HepG2 (cell line): ENCODE measurements around the gene EPHB4. TPM values are rescaled to one million over a fixed set of nuclear protein-coding genes. Genes with fewer than 3 reads are reported as not detected.
A peak's percentile ranks its signal among the peaks of the same experiment; 100 is the strongest.

Source experiments
- CEBPB ChIP-seq: IDR thresholded peaks from 2 replicates; pipeline ENCODE4 v1.6.1; 2011; ENCODE audit warnings: low read depth, low read length, improper control_type of control experiment, borderline replicate concordance
- EED ChIP-seq: sonication (generic); formaldehyde crosslinking; IDR thresholded peaks from 2 replicates; pipeline ENCODE4 v1.5.0; 2020; ENCODE audit warnings: mild to moderate bottlenecking, missing genetic modification reagents
- KDM4B ChIP-seq: sonication (generic); formaldehyde crosslinking; IDR thresholded peaks from 2 replicates; pipeline ENCODE4 v1.4.0; 2020; ENCODE audit warnings: missing genetic modification reagents
- KLF13 ChIP-seq: sonication (generic); formaldehyde crosslinking; IDR thresholded peaks from 2 replicates; pipeline ENCODE4 v1.4.0; 2020; ENCODE audit warnings: mild to moderate bottlenecking, missing genetic modification reagents
- SALL2 ChIP-seq: sonication (generic); formaldehyde crosslinking; IDR thresholded peaks from 2 replicates; pipeline ENCODE4 v1.8.1; 2023; ENCODE audit warnings: mild to moderate bottlenecking, missing genetic modification reagents, inconsistent platforms
- YY1 ChIP-seq: IDR thresholded peaks from 2 replicates; pipeline ENCODE4 v1.6.1; 2011; ENCODE audit warnings: low read length, low read depth, moderate library complexity, mild to moderate bottlenecking; ENCODE audit not compliant: insufficient read depth, insufficient replicate concordance
- ZMYM2 ChIP-seq: sonication (generic); formaldehyde crosslinking; IDR thresholded peaks from 2 replicates; pipeline ENCODE4 v1.8.0; 2022; ENCODE audit warnings: mild to moderate bottlenecking, missing genetic modification reagents
- ZNF543 ChIP-seq: sonication (generic); formaldehyde crosslinking; IDR thresholded peaks from 2 replicates; pipeline ENCODE4 v1.4.0; 2020; ENCODE audit warnings: mild to moderate bottlenecking, missing genetic modification reagents
- ZNF567 ChIP-seq: sonication (generic); formaldehyde crosslinking; IDR thresholded peaks from 2 replicates; pipeline ENCODE4 v1.8.1; 2023; ENCODE audit warnings: mild to moderate bottlenecking, missing genetic modification reagents, borderline replicate concordance
- polyA plus RNA-seq, 8 experiments: library from polyadenylated mRNA; depleted of rRNA in 3 of 8; stranded (reverse) in 7 of 8; unstranded in 1 of 8; fragments of >200 nt; fragmentation: Illumina TruSeq in 4 of 8; extraction: Trizol in 4 of 8; gene quantifications; 2 replicates each; pipeline versions ENCODE4 v1.2.1 to v1.2.3, GENCODE V29; 2011 to 2016; ENCODE audit warnings: low read depth in 4 of 8, missing spikeins in 1 of 8, mixed read lengths in 1 of 8; ENCODE audit not compliant: insufficient read depth in 1 of 8
- total RNA-seq, 5 experiments: library from RNA; depleted of rRNA; stranded (reverse); fragments of >200 nt; fragmentation: Illumina TruSeq; extraction: Trizol; gene quantifications; 2 replicates each; pipeline ENCODE4 v1.2.3, GENCODE V29; 2016; ENCODE audit warnings: low read depth in 1 of 5
- TF ChIP-seq, protein P1 (sequence below): sonication (generic); formaldehyde crosslinking; IDR thresholded peaks from 2 replicates; pipeline ENCODE4 v1.4.0; 2020; ENCODE audit warnings: mild to moderate bottlenecking, missing genetic modification reagents
- TF ChIP-seq, protein P2 (sequence below): IDR thresholded peaks from 2 replicates; pipeline ENCODE4 v1.6.1; 2018; ENCODE audit warnings: missing genetic modification reagents
- TF ChIP-seq, protein P3 (sequence below): sonication (generic); formaldehyde crosslinking; IDR thresholded peaks from 2 replicates; pipeline ENCODE4 v1.5.1; 2020; ENCODE audit warnings: missing genetic modification reagents, mild to moderate bottlenecking, borderline replicate concordance
- TF ChIP-seq, protein P4 (sequence below): sonication (generic); formaldehyde crosslinking; IDR thresholded peaks from 2 replicates; pipeline ENCODE4 v1.4.0; 2020; ENCODE audit warnings: missing genetic modification reagents, borderline replicate concordance

The EPHB4 gene
- total and polyA plus RNA-seq, 2 of the 13 experiments (the other 11 are each of a cell fraction or from before 2014, with no cell fraction given), result 61.4 to 69.6 TPM

DNA sequence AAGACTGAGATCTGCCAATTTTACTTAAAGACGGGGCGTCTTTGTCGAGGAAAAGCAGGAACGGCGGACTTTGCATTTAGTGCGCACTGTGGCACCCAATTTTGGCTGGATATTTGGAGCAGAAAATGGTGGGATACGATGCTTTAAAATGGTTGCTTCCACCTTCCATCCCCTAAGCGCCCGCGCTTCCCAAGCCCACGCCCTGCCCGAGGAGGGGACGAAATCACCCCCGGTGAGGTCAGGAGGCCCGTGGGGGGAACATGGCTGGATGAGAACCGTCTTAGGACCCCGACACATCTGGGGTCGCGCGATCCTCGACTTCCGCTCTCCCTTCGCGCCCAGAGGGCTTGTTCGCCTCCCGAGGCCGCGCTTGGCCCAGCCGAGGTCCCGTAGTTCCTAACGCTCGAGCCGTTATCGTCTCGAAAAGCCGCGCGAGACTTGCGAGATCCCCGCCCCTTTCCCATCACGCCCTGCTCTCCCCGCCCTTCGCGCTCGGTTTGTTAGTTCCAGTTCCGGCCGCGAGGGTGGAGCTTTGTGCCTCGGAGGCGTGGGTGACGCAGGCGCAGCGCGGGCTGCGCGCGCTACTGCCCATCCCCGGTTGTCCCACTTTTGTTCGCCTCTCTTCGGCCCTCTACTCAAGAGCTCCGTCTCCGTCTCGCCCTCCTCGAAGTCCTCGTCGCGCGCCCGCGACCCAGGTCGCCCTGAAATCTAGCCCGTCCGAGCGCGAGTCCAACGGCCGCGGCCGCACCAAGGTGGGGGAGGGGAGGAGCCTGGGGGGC, 47.4 kb upstream of the EPHB4 start, which contains the start of gene SRRT (continued):
- TF ChIP-seq, protein P1, sequence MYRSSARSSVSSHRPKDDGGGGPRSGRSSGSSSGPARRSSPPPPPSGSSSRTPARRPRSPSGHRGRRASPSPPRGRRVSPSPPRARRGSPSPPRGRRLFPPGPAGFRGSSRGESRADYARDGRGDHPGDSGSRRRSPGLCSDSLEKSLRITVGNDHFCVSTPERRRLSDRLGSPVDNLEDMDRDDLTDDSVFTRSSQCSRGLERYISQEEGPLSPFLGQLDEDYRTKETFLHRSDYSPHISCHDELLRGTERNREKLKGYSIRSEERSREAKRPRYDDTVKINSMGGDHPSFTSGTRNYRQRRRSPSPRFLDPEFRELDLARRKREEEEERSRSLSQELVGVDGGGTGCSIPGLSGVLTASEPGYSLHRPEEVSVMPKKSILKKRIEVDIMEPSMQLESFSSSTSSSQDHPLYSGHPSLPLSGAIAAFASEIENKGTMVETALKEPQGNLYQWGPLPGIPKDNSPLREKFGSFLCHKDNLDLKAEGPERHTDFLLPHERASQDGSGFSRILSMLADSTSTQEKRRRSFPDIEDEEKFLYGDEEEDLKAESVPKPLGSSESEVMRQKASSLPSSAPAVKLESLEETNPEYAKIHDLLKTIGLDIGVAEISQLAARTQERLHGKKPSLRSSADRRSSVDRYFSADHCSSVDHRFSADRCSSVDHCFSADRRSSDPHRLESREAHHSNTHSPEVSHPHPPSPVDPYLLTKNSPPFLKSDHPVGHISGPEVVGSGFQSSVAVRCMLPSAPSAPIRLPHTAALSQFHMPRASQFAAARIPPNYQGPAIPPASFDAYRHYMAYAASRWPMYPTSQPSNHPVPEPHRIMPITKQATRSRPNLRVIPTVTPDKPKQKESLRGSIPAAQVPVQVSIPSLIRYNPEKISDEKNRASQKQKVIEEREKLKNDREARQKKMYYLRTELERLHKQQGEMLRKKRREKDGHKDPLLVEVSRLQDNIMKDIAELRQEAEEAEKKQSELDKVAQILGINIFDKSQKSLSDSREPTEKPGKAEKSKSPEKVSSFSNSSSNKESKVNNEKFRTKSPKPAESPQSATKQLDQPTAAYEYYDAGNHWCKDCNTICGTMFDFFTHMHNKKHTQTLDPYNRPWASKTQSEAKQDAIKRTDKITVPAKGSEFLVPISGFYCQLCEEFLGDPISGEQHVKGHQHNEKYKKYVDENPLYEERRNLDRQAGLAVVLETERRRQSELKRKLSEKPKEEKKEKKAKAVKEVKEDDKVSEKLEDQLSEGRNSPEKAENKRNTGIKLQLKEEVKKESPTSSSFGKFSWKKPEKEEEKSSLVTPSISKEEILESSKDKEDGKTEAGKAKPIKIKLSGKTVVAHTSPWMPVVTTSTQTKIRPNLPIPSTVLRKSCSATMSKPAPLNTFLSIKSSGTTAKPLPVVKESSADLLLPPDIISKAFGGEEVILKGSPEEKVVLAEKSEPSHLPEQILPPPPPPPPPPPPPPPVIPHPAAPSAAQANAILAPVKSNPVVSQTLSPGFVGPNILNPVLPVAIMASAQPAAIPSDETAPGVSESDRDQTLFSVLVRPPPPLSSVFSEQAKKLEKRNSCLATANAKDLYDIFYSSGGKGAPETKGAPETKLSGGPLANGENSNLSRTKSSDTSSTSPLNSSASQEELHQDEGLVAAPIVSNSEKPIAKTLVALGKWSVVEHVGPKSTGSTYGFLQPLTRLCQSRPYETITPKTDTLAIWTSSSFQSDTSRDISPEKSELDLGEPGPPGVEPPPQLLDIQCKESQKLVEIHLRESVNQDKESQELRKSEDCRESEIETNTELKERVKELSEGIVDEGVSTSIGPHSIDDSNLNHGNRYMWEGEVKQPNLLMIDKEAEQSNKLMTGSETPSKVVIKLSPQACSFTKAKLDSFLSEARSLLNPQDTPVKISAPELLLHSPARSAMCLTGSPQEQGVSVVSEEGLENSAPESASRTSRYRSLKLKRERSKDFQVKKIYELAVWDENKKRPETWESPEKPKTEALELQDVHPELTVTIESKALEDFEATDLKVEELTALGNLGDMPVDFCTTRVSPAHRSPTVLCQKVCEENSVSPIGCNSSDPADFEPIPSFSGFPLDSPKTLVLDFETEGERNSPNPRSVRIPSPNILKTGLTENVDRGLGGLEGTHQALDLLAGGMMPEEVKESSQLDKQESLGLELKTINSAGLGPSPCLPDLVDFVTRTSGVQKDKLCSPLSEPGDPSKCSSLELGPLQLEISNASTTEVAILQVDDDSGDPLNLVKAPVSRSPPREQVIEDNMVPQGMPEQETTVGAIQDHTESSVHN (CRISPR knock-in tag), result peak; percentile 7; the same call in 1 of the 2 replicates
- TF ChIP-seq YY1 (peak; percentile 87), SALL2 (peak; percentile 77; the same call in 1 of the 2 replicates), KDM4B (CRISPR knock-in tag) (no peak), CEBPB (no peak), KLF13 (no peak), ZNF567 (no peak), EED (no peak), ZNF543 (CRISPR knock-in tag) (peak; percentile 93), ZMYM2 (CRISPR knock-in tag) (no peak)
- TF ChIP-seq, protein P2, sequence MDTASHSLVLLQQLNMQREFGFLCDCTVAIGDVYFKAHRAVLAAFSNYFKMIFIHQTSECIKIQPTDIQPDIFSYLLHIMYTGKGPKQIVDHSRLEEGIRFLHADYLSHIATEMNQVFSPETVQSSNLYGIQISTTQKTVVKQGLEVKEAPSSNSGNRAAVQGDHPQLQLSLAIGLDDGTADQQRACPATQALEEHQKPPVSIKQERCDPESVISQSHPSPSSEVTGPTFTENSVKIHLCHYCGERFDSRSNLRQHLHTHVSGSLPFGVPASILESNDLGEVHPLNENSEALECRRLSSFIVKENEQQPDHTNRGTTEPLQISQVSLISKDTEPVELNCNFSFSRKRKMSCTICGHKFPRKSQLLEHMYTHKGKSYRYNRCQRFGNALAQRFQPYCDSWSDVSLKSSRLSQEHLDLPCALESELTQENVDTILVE (CRISPR knock-in tag), result peak; percentile 97
- TF ChIP-seq, protein P3, sequence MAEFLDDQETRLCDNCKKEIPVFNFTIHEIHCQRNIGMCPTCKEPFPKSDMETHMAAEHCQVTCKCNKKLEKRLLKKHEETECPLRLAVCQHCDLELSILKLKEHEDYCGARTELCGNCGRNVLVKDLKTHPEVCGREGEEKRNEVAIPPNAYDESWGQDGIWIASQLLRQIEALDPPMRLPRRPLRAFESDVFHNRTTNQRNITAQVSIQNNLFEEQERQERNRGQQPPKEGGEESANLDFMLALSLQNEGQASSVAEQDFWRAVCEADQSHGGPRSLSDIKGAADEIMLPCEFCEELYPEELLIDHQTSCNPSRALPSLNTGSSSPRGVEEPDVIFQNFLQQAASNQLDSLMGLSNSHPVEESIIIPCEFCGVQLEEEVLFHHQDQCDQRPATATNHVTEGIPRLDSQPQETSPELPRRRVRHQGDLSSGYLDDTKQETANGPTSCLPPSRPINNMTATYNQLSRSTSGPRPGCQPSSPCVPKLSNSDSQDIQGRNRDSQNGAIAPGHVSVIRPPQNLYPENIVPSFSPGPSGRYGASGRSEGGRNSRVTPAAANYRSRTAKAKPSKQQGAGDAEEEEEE (CRISPR knock-in tag), result no peak
- TF ChIP-seq, protein P4, sequence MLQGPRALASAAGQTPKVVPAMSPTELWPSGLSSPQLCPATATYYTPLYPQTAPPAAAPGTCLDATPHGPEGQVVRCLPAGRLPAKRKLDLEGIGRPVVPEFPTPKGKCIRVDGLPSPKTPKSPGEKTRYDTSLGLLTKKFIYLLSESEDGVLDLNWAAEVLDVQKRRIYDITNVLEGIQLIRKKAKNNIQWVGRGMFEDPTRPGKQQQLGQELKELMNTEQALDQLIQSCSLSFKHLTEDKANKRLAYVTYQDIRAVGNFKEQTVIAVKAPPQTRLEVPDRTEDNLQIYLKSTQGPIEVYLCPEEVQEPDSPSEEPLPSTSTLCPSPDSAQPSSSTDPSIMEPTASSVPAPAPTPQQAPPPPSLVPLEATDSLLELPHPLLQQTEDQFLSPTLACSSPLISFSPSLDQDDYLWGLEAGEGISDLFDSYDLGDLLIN (CRISPR knock-in tag), result peak; percentile 25; the same call in 1 of the 2 replicates
